ENCODE measurements around the gene EYA3.

EYA3 gene

DNA sequence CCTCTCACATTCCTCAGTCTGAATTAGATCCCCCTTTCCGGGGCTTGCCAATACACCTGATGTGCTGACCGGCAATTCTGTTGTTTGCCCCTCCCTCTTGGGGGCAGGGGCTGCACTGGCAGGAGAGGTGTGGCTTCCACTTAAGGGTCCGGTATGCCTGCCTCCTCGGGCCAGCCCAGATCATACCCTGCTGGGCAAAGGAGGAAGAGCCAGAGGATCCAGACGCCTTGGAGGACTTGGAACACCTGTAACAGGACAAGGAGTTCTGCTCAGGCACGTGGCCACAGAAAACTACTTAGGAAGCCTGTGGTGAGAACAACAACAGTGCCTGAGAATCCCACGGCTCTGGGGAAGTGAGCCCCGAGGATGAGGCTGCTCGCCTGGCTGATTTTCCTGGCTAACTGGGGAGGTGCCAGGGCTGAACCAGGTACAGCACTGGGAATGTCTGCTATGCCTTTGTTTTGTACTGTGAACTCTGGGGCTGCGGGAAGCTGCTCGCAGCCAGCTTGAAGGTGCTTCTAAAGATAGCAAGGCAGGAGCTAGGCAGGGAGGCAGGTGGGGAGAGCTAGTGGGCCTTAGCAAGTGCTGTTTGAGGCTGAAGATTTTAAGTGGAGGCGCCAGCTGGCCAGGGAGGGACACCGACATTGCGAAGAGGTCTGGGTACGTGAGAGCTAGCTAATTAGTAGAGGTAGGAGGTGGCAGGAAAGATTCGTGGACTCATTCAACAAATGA is 153.4 kb downstream of the EYA3 start, which contains the start of gene SMPDL3B:
TSS of gene SMPDL3B (plus strand) at position 183 of the 732 bp plus-strand sequence. CDS start at position 367, 184 bp downstream.
- in situ Hi-C loops (cut with MboI; ENCODE audit: low sequenced_read_pairs, unreplicated experiment): no loop called here
- TF ChIP-seq, protein P1, sequence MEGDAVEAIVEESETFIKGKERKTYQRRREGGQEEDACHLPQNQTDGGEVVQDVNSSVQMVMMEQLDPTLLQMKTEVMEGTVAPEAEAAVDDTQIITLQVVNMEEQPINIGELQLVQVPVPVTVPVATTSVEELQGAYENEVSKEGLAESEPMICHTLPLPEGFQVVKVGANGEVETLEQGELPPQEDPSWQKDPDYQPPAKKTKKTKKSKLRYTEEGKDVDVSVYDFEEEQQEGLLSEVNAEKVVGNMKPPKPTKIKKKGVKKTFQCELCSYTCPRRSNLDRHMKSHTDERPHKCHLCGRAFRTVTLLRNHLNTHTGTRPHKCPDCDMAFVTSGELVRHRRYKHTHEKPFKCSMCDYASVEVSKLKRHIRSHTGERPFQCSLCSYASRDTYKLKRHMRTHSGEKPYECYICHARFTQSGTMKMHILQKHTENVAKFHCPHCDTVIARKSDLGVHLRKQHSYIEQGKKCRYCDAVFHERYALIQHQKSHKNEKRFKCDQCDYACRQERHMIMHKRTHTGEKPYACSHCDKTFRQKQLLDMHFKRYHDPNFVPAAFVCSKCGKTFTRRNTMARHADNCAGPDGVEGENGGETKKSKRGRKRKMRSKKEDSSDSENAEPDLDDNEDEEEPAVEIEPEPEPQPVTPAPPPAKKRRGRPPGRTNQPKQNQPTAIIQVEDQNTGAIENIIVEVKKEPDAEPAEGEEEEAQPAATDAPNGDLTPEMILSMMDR (IDR thresholded peaks at IDR 0.05; ENCODE audit: borderline replicate concordance, control extremely low read depth, extremely low read depth, insufficient read depth, missing control alignments): no peak
- DNase-seq (ENCODE audit: low spot score): no peak

- no peak for DNase-seq (ENCODE audit: low spot score)
- TF ChIP-seq, protein P1 (IDR thresholded peaks at IDR 0.05; ENCODE audit: borderline replicate concordance, control extremely low read depth, extremely low read depth, insufficient read depth, missing control alignments): no peak
Measured at GRCh38 chr1:27931759-27932158, 156.7 kb downstream of the EYA3 start.

GRCh38 chr1:27931184-27931583 is 157.2 kb downstream of the EYA3 start:
- no peak for DNase-seq (ENCODE audit: low spot score)
- in situ Hi-C loops (cut with MboI; ENCODE audit: low sequenced_read_pairs, unreplicated experiment): no loop called here
- TF ChIP-seq, protein P1 (IDR thresholded peaks at IDR 0.05; ENCODE audit: borderline replicate concordance, control extremely low read depth, extremely low read depth, insufficient read depth, missing control alignments): no peak

More at GRCh38 chr1:27931759-27932158, 156.7 kb downstream of the EYA3 start:
- in situ Hi-C loops (cut with MboI; ENCODE audit: low sequenced_read_pairs, unreplicated experiment): no loop called here

GRCh38 chr1:27928216-27928954 is 160.0 kb downstream of the EYA3 start:
- in situ Hi-C loops (cut with MboI; ENCODE audit: low sequenced_read_pairs, unreplicated experiment): no loop called here
- TF ChIP-seq, protein P1 (IDR thresholded peaks at IDR 0.05; ENCODE audit: borderline replicate concordance, control extremely low read depth, extremely low read depth, insufficient read depth, missing control alignments): no peak
- no peak for DNase-seq (ENCODE audit: low spot score)

DNA sequence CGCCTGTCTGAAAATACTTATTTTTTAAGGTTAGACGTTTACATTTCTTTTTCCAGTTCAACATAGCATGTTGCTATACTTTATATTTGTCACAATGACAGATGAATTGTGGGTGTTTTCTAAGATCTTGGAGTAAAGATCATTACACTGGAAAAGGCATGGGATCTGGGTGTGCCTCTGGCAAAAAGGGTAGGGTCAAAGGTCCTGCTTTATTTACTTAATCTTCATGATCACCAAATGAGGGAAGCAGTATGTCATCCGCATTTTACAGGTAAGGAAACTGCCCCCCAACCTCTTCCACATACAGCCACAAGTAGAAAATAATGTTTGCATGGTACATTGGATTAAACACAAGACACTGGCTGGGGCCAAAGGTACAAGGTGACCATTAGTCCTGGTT is 166.1 kb downstream of the EYA3 start:
- no peak for DNase-seq (ENCODE audit: low spot score)
- in situ Hi-C loops (cut with MboI; ENCODE audit: low sequenced_read_pairs, unreplicated experiment): no loop called here
- TF ChIP-seq, protein P1 (IDR thresholded peaks at IDR 0.05; ENCODE audit: borderline replicate concordance, control extremely low read depth, extremely low read depth, insufficient read depth, missing control alignments): no peak

All from GM13976 (cell line).